Measurements from ENCODE around the gene CREB3.
A peak's percentile ranks its signal among the peaks of the same experiment; 100 is the strongest.

Gene CREB3

DNA sequence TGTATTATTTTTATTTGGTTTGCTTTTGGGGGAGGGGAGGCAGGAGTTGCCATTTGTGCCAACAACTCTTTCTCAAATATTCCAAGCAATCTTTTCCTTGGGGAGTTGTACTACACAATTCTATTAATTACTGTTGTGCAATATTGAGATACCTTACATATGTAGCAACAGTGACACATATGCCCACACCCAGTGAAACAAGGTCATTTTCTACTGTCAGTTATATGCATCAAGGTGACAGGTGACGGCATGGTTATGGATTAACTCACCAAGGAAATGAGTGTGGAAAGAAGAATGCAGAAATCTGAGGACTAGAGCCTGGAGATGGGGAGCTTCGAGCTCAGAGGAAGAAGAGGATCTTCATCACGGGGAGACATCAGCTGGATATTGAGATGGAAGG, 39.5 kb downstream of the CREB3 start:
- H3K27ac ChIP-seq: peak overlapping the region; percentile 85
- no peak for TF ChIP-seq ZFX (IDR thresholded peaks at IDR 0.05; ENCODE audit: borderline replicate concordance)
- TF ChIP-seq, protein P1, sequence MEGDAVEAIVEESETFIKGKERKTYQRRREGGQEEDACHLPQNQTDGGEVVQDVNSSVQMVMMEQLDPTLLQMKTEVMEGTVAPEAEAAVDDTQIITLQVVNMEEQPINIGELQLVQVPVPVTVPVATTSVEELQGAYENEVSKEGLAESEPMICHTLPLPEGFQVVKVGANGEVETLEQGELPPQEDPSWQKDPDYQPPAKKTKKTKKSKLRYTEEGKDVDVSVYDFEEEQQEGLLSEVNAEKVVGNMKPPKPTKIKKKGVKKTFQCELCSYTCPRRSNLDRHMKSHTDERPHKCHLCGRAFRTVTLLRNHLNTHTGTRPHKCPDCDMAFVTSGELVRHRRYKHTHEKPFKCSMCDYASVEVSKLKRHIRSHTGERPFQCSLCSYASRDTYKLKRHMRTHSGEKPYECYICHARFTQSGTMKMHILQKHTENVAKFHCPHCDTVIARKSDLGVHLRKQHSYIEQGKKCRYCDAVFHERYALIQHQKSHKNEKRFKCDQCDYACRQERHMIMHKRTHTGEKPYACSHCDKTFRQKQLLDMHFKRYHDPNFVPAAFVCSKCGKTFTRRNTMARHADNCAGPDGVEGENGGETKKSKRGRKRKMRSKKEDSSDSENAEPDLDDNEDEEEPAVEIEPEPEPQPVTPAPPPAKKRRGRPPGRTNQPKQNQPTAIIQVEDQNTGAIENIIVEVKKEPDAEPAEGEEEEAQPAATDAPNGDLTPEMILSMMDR (IDR thresholded peaks at IDR 0.05): no peak

DNA sequence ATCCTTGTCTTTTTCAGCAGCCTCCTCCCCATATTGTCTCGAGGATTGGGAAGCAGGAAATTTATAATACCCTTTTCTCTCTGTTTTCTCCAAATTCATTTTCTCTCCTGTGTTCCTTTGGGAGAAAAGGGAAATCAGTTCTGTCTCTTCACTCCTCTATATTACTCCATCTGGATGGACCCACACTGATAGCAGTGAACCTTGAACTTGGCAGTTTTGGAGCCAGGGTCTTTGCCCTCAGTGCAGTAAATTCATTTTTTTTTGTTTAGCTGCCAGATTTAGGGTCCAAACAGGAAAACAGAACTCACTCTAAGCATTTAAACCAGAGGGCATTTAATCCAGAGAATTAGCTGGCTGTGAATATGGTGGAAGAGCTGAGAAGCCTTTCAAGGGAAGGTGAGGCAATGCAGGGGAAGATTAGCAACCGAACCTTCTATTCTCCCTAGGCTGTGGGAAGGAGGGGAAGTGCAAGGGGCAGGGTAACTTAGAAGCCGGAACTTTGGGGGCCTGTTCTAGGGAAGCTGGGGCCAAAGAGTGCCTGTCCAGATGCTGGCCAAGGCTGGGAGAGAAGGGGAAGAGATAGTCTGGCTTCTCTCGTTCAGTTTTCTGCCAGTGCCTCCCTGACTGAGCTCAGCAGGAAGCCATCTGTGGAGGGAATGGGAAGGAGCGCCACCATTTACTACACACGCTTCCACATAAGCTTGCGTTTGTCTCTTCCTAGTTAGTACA, 42.6 kb downstream of the CREB3 start:
- no peak overlapping the region for H3K27ac ChIP-seq
- no peak for TF ChIP-seq ZFX (IDR thresholded peaks at IDR 0.05; ENCODE audit: borderline replicate concordance)
- TF ChIP-seq, protein P1 (IDR thresholded peaks at IDR 0.05): no peak

DNA sequence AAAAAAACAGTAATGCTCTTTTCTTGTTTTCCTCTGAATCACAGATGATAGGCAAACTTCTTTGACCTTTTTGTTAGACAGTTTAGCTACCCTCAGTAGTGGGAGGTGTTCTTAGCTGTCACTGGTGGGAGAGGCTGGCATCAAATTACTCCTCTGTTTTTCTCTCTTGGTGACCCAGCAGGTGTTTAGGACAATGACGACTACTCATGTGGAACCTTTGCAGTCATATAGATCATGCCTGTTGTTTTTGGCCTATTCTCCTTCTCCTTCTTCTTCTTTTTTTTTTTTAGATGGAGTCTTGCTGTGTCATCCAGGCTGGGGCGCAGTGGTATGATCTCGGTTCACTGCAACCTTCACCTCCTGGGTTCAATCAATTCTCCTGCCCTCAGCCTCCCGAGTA, 43.6 kb downstream of the CREB3 start:
- no peak overlapping the region for H3K27ac ChIP-seq
- TF ChIP-seq ZFX (IDR thresholded peaks at IDR 0.05; ENCODE audit: borderline replicate concordance): no peak
- TF ChIP-seq, protein P1 (IDR thresholded peaks at IDR 0.05): no peak

DNA sequence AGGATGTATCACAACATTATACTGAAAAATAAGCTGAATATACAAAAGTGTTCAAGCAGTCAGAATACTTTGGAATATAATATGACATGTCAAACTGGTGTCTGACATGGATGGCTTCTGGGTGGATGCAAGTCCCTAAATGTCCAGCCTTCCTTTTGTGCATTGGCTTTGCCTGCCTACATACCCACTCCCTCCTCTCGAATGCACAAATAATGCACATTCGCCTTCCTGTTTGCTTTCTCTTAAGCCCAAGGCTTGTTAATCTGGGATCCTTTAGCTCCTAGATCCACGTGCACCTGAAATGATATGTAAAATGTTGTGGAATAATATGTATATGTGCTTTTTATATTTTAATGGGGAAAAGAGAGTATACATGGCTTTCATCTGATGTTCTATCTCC, 46.0 kb downstream of the CREB3 start:
- TF ChIP-seq, protein P1 (IDR thresholded peaks at IDR 0.05): no peak
- no peak for TF ChIP-seq ZFX (IDR thresholded peaks at IDR 0.05; ENCODE audit: borderline replicate concordance)
- H3K27ac ChIP-seq: no peak overlapping the region

DNA sequence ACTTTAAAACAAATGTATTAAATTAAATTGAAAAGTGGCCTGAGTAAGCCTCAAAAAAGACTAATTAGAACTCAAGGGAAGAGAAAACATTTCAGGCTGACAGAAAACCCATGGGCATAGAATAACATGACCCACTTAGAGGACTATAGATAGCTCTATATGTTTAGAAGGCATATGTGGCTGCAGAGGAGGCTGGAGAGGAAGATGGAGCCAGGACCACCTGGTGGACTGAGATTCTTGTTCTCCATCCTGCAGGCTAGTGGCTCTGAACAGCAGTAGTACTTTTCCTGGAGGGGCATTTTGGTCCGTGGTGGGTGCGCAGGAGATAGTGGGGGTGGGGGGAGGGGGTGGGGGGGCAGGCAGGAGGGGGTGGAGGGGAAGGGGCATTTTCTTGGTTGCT, 48.6 kb downstream of the CREB3 start:
- TF ChIP-seq ZFX (IDR thresholded peaks at IDR 0.05; ENCODE audit: borderline replicate concordance): no peak
- TF ChIP-seq, protein P1 (IDR thresholded peaks at IDR 0.05): no peak
- no peak overlapping the region for H3K27ac ChIP-seq

DNA sequence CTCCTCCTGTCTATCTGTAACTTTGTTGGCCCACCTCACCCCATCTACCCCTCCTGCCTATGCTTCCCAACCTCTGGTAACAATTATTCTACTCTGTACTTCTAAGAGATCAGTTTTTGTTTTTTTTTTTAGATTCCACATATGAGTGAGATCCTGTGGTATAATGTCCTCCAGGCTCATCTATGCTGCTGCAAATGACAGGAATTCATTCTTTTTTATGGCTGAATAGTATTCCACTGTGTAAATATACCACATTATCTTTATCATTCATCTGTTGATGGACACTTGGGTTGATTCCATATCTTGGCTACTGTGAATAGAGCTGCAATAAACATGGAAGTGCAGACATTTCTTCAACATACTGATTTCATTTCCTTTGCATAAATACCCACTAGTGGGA, 51.0 kb downstream of the CREB3 start:
- TF ChIP-seq, protein P1 (IDR thresholded peaks at IDR 0.05): no peak
- TF ChIP-seq ZFX (IDR thresholded peaks at IDR 0.05; ENCODE audit: borderline replicate concordance): no peak
- no peak overlapping the region for H3K27ac ChIP-seq
